Measurements from ENCODE around the gene THRAP3.
"Not testable (repeated sequence)": the region's sequence is repeated elsewhere in the genome, so short reads cannot be mapped to it uniquely, and the experiment has no call there.

Gene THRAP3

GRCh38 chr1:36247538-36247937 lies 23.3 kb downstream of the THRAP3 start:
- DNase-seq (ENCODE audit: low read depth): no peak

GRCh38 chr1:36248250-36248894 lies 24.1 kb downstream of the THRAP3 start:
- DNase-seq (ENCODE audit: low read depth): no peak

GRCh38 chr1:36251794-36252481 lies 27.7 kb downstream of the THRAP3 start:
- no peak for DNase-seq (ENCODE audit: low read depth)

GRCh38 chr1:36252482-36252824 lies 28.2 kb downstream of the THRAP3 start:
- DNase-seq (ENCODE audit: low read depth): not testable (repeated sequence)

GRCh38 chr1:36253161-36253862 lies 29.1 kb downstream of the THRAP3 start:
- no peak for DNase-seq (ENCODE audit: low read depth)

GRCh38 chr1:36256558-36257374 lies 32.5 kb downstream of the THRAP3 start:
- DNase-seq (ENCODE audit: low read depth): no peak

GRCh38 chr1:36257375-36257767 lies 33.1 kb downstream of the THRAP3 start:
- no peak for DNase-seq (ENCODE audit: low read depth)

- DNase-seq (ENCODE audit: low read depth): no peak
Observed at GRCh38 chr1:36258960-36259344, 34.7 kb downstream of the THRAP3 start.

- DNase-seq (ENCODE audit: low read depth): no peak
Observed at GRCh38 chr1:36268981-36269380, 44.7 kb downstream of the THRAP3 start.

GRCh38 chr1:36269408-36269838 lies 45.2 kb downstream of the THRAP3 start:
- no peak for DNase-seq (ENCODE audit: low read depth)

- no peak for DNase-seq (ENCODE audit: low read depth)
Observed at GRCh38 chr1:36273024-36273423, 48.8 kb downstream of the THRAP3 start.

GRCh38 chr1:36274201-36274600 lies 50.0 kb downstream of the THRAP3 start:
- no peak for DNase-seq (ENCODE audit: low read depth)

GRCh38 chr1:36276688-36277087 lies 52.4 kb downstream of the THRAP3 start:
- no peak for DNase-seq (ENCODE audit: low read depth)

GRCh38 chr1:36279110-36279788 lies 55.0 kb downstream of the THRAP3 start:
- no peak for DNase-seq (ENCODE audit: low read depth)

- DNase-seq (ENCODE audit: low read depth): no peak
Observed at GRCh38 chr1:36279789-36280296, 55.6 kb downstream of the THRAP3 start.

GRCh38 chr1:36284061-36284460 lies 59.8 kb downstream of the THRAP3 start:
- DNase-seq (ENCODE audit: low read depth): no peak

GRCh38 chr1:36284517-36284916 lies 60.3 kb downstream of the THRAP3 start:
- DNase-seq (ENCODE audit: low read depth): no peak

- DNase-seq (ENCODE audit: low read depth): peak; percentile 56
Observed at GRCh38 chr1:36285443-36286101, 61.3 kb downstream of the THRAP3 start.

- no peak for DNase-seq (ENCODE audit: low read depth)
Observed at GRCh38 chr1:36286802-36287201, 62.6 kb downstream of the THRAP3 start.

- DNase-seq (ENCODE audit: low read depth): no peak
Observed at GRCh38 chr1:36287595-36287994, 63.4 kb downstream of the THRAP3 start.

GRCh38 chr1:36295390-36295789 lies 71.1 kb downstream of the THRAP3 start:
- DNase-seq (ENCODE audit: low read depth): no peak
